Neural cell (in vitro differentiated cells): Measurements from ENCODE around the gene GRB7. TPM values are rescaled to one million over a fixed set of nuclear protein-coding genes. Genes with fewer than 3 reads are reported as not detected.

Experiments
- H2AFZ ChIP-seq: fragments of 200-600, 300-800 bp; sonication (generic), shearing (Covaris generic); 2 replicates; pipeline ENCODE4 v1.6.0; 2014; ENCODE audit warnings: low read depth, mild to moderate bottlenecking, antibody characterized with exemption, low read length, moderate library complexity
- H3F3A ChIP-seq: fragments of 200-600 bp; shearing (Covaris generic); 2 replicates; pipeline ENCODE4 v1.6.1; 2016; ENCODE audit warnings: mild to moderate bottlenecking, moderate library complexity, mixed read lengths, antibody characterized with exemption, low read length; ENCODE audit not compliant: insufficient read depth, poor library complexity, severe bottlenecking
- H3K27ac ChIP-seq: fragments of 200-600, 300-800 bp; sonication (generic), shearing (Covaris generic); 2 replicates; pipeline ENCODE4 v1.5.1; 2014; ENCODE audit warnings: mild to moderate bottlenecking, low read length, moderate library complexity
- H3K27me3 ChIP-seq: fragments of 300-800, 200-600 bp; sonication (generic), shearing (Covaris generic); 2 replicates; pipeline ENCODE4 v1.6.0; 2014; ENCODE audit warnings: mild to moderate bottlenecking, low read depth, low read length, moderate library complexity; ENCODE audit not compliant: insufficient read depth
- H3K36me3 ChIP-seq: fragments of 300-800, 200-600 bp; sonication (generic), shearing (Covaris generic); 2 replicates; pipeline ENCODE4 v1.5.1; 2014; ENCODE audit warnings: mild to moderate bottlenecking, antibody characterized with exemption, low read length, moderate library complexity; ENCODE audit not compliant: insufficient read depth
- H3K4me2 ChIP-seq: fragments of 300-800, 200-600 bp; sonication (generic), shearing (Covaris generic); 2 replicates; pipeline ENCODE4 v1.6.0; 2014; ENCODE audit warnings: mild to moderate bottlenecking, low read length
- H3K4me3 ChIP-seq: fragments of 300-800, 200-600 bp; sonication (generic), shearing (Covaris generic); 2 replicates; pipeline ENCODE4 v1.5.1; 2014; ENCODE audit warnings: mild to moderate bottlenecking, low read length, moderate library complexity
- H3K79me2 ChIP-seq: fragments of 200-600 bp; shearing (Covaris generic); replicated peaks from 2 replicates; pipeline ENCODE4 v1.6.0; 2014; ENCODE audit warnings: mild to moderate bottlenecking, low read length, moderate library complexity; ENCODE audit not compliant: insufficient read depth
- H3K9ac ChIP-seq: fragments of 300-800, 200-600 bp; sonication (generic), shearing (Covaris generic); 2 replicates; pipeline ENCODE4 v1.6.1; 2016; ENCODE audit warnings: mild to moderate bottlenecking, low read length, mixed read lengths
- H3K9me2 ChIP-seq: fragments of 200-600 bp; shearing (Covaris generic); 2 replicates; pipeline ENCODE4 v1.6.1; 2016; ENCODE audit warnings: mild to moderate bottlenecking, low read length, mixed read lengths; ENCODE audit not compliant: insufficient read depth
- H3K9me3 ChIP-seq: fragments of 200-600, 300-800 bp; sonication (generic), shearing (Covaris generic); 2 replicates; pipeline ENCODE4 v1.6.1; 2016; ENCODE audit warnings: mild to moderate bottlenecking, mixed run types, low read length, moderate library complexity, mixed read lengths
- H4K20me1 ChIP-seq: fragments of 200-600 bp; shearing (Covaris generic); 2 replicates; pipeline ENCODE4 v1.6.1; 2016; ENCODE audit warnings: mild to moderate bottlenecking, mixed run types; ENCODE audit not compliant: insufficient read depth
- CTCF ChIP-seq: fragments of 450-650 bp; IDR thresholded peaks from 2 replicates; pipeline ENCODE4 v1.5.1; 2014; ENCODE audit warnings: antibody characterized with exemption, mild to moderate bottlenecking, moderate library complexity; ENCODE audit not compliant: poor library complexity, severe bottlenecking
- EP300 ChIP-seq: fragments of 450-650 bp; conservative IDR thresholded peaks from 2 replicates; pipeline ENCODE4 v1.6.1; 2014; ENCODE audit warnings: antibody characterized with exemption, mild to moderate bottlenecking, moderate library complexity; ENCODE audit not compliant: poor library complexity, severe bottlenecking
- EZH2 ChIP-seq: fragments of 200-600, 300-800 bp; shearing (Covaris generic), sonication (generic); IDR thresholded peaks from 2 replicates; pipeline ENCODE4 v1.6.1; 2014; ENCODE audit warnings: antibody characterized with exemption, low read length, borderline replicate concordance, mild to moderate bottlenecking; ENCODE audit not compliant: insufficient read depth, poor library complexity, severe bottlenecking
- MXI1 ChIP-seq: fragments of 450-650 bp; conservative IDR thresholded peaks from 2 replicates; pipeline ENCODE4 v1.6.1; 2014; ENCODE audit warnings: antibody characterized with exemption, mild to moderate bottlenecking; ENCODE audit not compliant: poor library complexity, severe bottlenecking
- POLR2AphosphoS5 ChIP-seq: IDR thresholded peaks from 2 replicates; pipeline ENCODE4 v1.6.1; 2012
- RAD21 ChIP-seq: fragments of 450-650 bp; conservative IDR thresholded peaks from 2 replicates; pipeline ENCODE4 v1.6.1; 2014; ENCODE audit warnings: antibody characterized with exemption, mild to moderate bottlenecking, moderate library complexity
- REST ChIP-seq: IDR thresholded peaks from 2 replicates; pipeline ENCODE4 v1.6.1; 2012; ENCODE audit warnings: borderline replicate concordance
- SMC3 ChIP-seq: fragments of 450-650 bp; conservative IDR thresholded peaks from 2 replicates; pipeline ENCODE4 v1.6.1; 2014; ENCODE audit warnings: antibody characterized with exemption, mild to moderate bottlenecking, moderate library complexity; ENCODE audit not compliant: poor library complexity
- TAF1 ChIP-seq: IDR thresholded peaks from 2 replicates; pipeline ENCODE4 v1.6.1; 2012; ENCODE audit warnings: low read depth
- polyA plus RNA-seq: library from polyadenylated mRNA; depleted of rRNA; stranded (reverse); fragments of >200 nt; gene quantifications from 2 replicates; pipeline ENCODE4 v1.2.3, GENCODE V29; 2014

The GRB7 gene
- polyA plus RNA-seq, 1 donor from 2014 or later = not detected

- no peak overlapping the region for H3K4me3 ChIP-seq
- H3K9me2 ChIP-seq = no peaks in the 10 kb centered on the region
- no peak overlapping the region for H2AFZ ChIP-seq
- no peaks in the 10 kb centered on the region for H3F3A ChIP-seq
- H3K36me3 ChIP-seq = no peaks in the 10 kb centered on the region
- TF ChIP-seq TAF1 (no peak), EP300 (no peak), SMC3 (no peak), MXI1 (no peak), CTCF (no peak), RAD21 (no peak), POLR2AphosphoS5 (no peak), EZH2 (no peak), REST (no peak)
- H3K79me2 ChIP-seq = no peaks in the 10 kb centered on the region
- no peak overlapping the region for H3K9ac ChIP-seq
- H3K27ac ChIP-seq = no peak overlapping the region
- H3K9me3 ChIP-seq = no peaks in the 10 kb centered on the region
- H4K20me1 ChIP-seq = no peaks in the 10 kb centered on the region
- no peaks in the 10 kb centered on the region for H3K27me3 ChIP-seq
- H3K4me2 ChIP-seq = no peak overlapping the region
Observed at GRCh38 chr17:39751637-39752036, 13.9 kb downstream of the GRB7 start.

GRCh38 chr17:39752241-39752881 is 14.6 kb downstream of the GRB7 start:
- Histone ChIP-seq H2AFZ (no peak overlapping the region), H3K9me3 (no peaks in the 10 kb centered on the region), H4K20me1 (no peaks in the 10 kb centered on the region), H3K4me2 (no peak overlapping the region), H3F3A (no peaks in the 10 kb centered on the region), H3K27me3 (no peaks in the 10 kb centered on the region), H3K9me2 (no peaks in the 10 kb centered on the region), H3K4me3 (no peak overlapping the region), H3K9ac (no peak overlapping the region), H3K79me2 (no peaks in the 10 kb centered on the region), H3K36me3 (no peaks in the 10 kb centered on the region), H3K27ac (no peak overlapping the region)
- TF ChIP-seq MXI1 = no peak
- no peak for TF ChIP-seq TAF1
- TF ChIP-seq POLR2AphosphoS5 = no peak
- no peak for TF ChIP-seq EZH2
- TF ChIP-seq CTCF = no peak
- no peak for TF ChIP-seq RAD21
- TF ChIP-seq SMC3 = no peak
- TF ChIP-seq EP300 = no peak
- no peak for TF ChIP-seq REST
